ENCODE data around the gene FAAP20. TPM values are rescaled to one million over a fixed set of nuclear protein-coding genes. Genes with fewer than 3 reads are reported as not detected.
"Not testable (repeated sequence)": the region's sequence is repeated elsewhere in the genome, so short reads cannot be mapped to it uniquely, and the experiment has no call there.

Gene FAAP20
- total RNA-seq, 1 donor from 2014 or later: 23.4 TPM

GRCh38 chr1:2157856-2158255 is 36.7 kb downstream of the FAAP20 start:
- DNase-seq (ENCODE audit: low read depth): no peak

- no peak for DNase-seq (ENCODE audit: low read depth)
Observed at GRCh38 chr1:2156866-2157265, 37.7 kb downstream of the FAAP20 start.

- DNase-seq (ENCODE audit: low read depth): no peak
Observed at GRCh38 chr1:2155788-2156187, 38.8 kb downstream of the FAAP20 start.

GRCh38 chr1:2155147-2155598 is 39.4 kb downstream of the FAAP20 start:
- DNase-seq (ENCODE audit: low read depth): no peak

GRCh38 chr1:2154022-2154421 is 40.5 kb downstream of the FAAP20 start:
- no peak for DNase-seq (ENCODE audit: low read depth)

- no peak for DNase-seq (ENCODE audit: low read depth)
Observed at GRCh38 chr1:2152954-2153353, 41.6 kb downstream of the FAAP20 start.

- DNase-seq (ENCODE audit: low read depth): no peak
Observed at GRCh38 chr1:2151911-2152310, 42.7 kb downstream of the FAAP20 start.

GRCh38 chr1:2151252-2151651 is 43.3 kb downstream of the FAAP20 start:
- DNase-seq (ENCODE audit: low read depth): no peak

- no peak for DNase-seq (ENCODE audit: low read depth)
Observed at GRCh38 chr1:2150801-2151200, 43.8 kb downstream of the FAAP20 start.

GRCh38 chr1:2148691-2149090 is 45.9 kb downstream of the FAAP20 start:
- no peak for DNase-seq (ENCODE audit: low read depth)

- DNase-seq (ENCODE audit: low read depth): not testable (repeated sequence)
Observed at GRCh38 chr1:2147869-2148268, 46.7 kb downstream of the FAAP20 start.

GRCh38 chr1:2146836-2147517 is 47.6 kb downstream of the FAAP20 start:
- no peak for DNase-seq (ENCODE audit: low read depth)

- no peak for DNase-seq (ENCODE audit: low read depth)
Observed at GRCh38 chr1:2145946-2146835, 48.4 kb downstream of the FAAP20 start.

- no peak for DNase-seq (ENCODE audit: low read depth)
Observed at GRCh38 chr1:2144501-2145090, 50.0 kb downstream of the FAAP20 start.

GRCh38 chr1:2143814-2144500 is 50.6 kb downstream of the FAAP20 start:
- DNase-seq (ENCODE audit: low read depth): no peak

- no peak for DNase-seq (ENCODE audit: low read depth)
Observed at GRCh38 chr1:2141025-2141424, 53.5 kb downstream of the FAAP20 start.

Other genes with a start within 250 kb of the FAAP20 start
- not detected in 2 replicates for gene CFAP74, start 191.0 kb downstream of the FAAP20 start, total RNA-seq
- not detected in 2 replicates for gene GABRD, start 175.4 kb downstream of the FAAP20 start, total RNA-seq
- 31.3 and 34.6 TPM in 2 replicates for gene PRKCZ, start 144.4 kb downstream of the FAAP20 start, total RNA-seq
- gene SKI, start 33.5 kb upstream of the FAAP20 start, total RNA-seq: 9.0 and 34.8 TPM in 2 replicates
- 9.4 and 24.8 TPM in 2 replicates for gene MORN1, start 196.8 kb upstream of the FAAP20 start, total RNA-seq
- gene RER1, start 197.1 kb upstream of the FAAP20 start, total RNA-seq: 81.8 and 82.7 TPM in 2 replicates
- gene PEX10, start 217.8 kb upstream of the FAAP20 start, total RNA-seq: 37.7 and 38.0 TPM in 2 replicates

Measured in renal cortical epithelial cell (primary cell).